LNCaP clone FGC (cell line): ENCODE data around the gene RINT1.
"Not testable (repeated sequence)": the region's sequence is repeated elsewhere in the genome, so short reads cannot be mapped to it uniquely, and the experiment has no call there.

Experiments used
- DNase-seq: peaks from one replicate; pipeline ENCODE4 v3.0.0-alpha.2; 2011; ENCODE audit warnings: low read depth
- H3K4me3 ChIP-seq: 2 replicates; pipeline ENCODE4 v1.5.1; 2011; ENCODE audit warnings: mild to moderate bottlenecking, low read depth, low read length, control low read depth
- TF ChIP-seq, protein P1 (sequence below): IDR thresholded peaks from 2 replicates; pipeline ENCODE4 v1.5.1; 2012; ENCODE audit warnings: mild to moderate bottlenecking; ENCODE audit not compliant: control insufficient read depth, insufficient read depth; ENCODE audit errors: extremely low read depth

The RINT1 gene

DNA sequence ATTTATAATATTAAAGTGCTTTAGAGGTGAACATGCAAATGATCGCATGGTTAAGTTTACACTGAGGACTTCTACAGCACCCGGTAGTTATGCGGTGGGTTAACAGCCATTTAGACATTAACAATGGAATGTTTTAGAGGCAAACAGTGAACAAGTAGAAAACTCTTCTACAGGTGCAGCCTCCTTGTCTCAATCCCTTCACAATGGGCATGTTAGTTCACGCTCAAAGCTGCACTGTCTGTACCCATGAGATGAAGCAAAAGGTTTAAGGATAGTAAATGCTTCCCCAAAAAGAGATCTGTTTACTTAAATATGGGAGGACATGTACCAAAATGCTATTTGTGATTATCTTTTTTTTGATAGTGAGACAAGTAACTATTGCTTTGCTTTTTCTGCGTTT, 35.0 kb upstream of the RINT1 start:
- DNase-seq = no peak
- H3K4me3 ChIP-seq = no peak overlapping the region
- TF ChIP-seq, protein P1, sequence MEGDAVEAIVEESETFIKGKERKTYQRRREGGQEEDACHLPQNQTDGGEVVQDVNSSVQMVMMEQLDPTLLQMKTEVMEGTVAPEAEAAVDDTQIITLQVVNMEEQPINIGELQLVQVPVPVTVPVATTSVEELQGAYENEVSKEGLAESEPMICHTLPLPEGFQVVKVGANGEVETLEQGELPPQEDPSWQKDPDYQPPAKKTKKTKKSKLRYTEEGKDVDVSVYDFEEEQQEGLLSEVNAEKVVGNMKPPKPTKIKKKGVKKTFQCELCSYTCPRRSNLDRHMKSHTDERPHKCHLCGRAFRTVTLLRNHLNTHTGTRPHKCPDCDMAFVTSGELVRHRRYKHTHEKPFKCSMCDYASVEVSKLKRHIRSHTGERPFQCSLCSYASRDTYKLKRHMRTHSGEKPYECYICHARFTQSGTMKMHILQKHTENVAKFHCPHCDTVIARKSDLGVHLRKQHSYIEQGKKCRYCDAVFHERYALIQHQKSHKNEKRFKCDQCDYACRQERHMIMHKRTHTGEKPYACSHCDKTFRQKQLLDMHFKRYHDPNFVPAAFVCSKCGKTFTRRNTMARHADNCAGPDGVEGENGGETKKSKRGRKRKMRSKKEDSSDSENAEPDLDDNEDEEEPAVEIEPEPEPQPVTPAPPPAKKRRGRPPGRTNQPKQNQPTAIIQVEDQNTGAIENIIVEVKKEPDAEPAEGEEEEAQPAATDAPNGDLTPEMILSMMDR = no peak

DNA sequence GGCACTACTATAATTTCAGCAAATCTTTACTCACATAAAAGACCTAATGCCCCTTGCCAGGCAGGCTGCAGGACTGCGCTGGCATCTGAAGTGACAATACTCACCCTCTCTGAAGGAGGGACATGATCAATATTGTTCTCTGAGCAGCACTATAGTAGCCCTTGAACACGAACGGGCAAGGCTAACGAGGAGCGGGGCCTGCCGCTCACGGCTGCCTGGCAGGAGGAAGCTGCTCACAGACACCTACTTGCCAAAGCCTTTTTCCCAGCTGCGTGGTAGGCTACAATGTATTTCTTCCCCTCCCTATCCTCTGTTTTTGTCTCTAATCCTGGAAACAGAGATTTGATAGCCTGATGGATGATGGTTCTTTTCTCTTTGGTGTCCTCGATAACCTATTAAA, 29.8 kb upstream of the RINT1 start:
- DNase-seq = no peak
- TF ChIP-seq, protein P1 = no peak
- no peak overlapping the region for H3K4me3 ChIP-seq

DNA sequence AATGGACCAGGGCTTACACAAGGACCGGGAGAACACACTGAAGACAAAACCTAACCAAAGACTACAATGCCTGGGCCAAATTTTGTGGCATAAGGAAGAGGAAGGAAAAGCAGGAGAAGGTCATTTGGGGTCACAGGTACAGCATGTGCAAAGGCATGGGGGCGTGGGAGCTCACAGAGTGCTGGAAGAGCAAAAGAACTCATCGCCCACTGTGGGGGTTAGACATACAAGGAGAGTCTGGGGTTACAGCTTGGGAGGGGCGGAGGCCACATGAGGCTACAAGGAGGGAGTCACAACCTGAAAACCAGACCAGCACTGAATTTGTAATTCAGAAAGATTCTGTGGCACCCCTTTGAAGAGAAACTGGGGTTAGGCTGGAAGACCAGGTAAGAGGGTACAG, 19.6 kb upstream of the RINT1 start:
- TF ChIP-seq, protein P1 = no peak
- no peak overlapping the region for H3K4me3 ChIP-seq

DNA sequence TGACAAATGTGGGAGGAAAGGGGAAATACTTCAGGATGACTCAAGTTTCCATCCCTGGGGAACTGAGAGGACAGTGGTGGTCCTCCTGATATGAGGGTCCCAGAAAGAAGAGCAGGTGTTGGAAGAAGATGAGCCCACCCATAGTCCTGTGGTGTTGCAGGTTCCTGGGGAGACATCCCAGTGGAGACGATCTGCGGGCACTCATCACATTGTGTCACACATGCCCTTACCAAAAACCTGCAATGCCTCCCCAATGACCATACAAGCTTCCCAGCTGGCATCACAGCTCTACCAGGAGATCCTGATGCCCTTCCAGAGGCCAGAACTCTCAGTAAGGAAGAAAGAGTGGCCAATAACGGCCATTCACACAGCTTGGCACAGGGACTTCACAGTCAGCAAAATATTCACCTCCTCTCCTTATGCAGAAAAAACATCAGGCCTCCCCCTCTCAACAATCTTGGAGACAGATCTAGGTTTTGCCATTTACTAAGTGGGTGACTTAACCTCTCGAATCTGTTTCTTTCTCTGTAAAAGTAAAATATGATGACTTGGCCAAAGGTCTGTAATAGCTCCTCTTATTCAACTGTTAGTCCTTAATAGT, 19.0 kb upstream of the RINT1 start:
- no peak overlapping the region for H3K4me3 ChIP-seq
- TF ChIP-seq, protein P1 = no peak
- DNase-seq = no peak

More for the DNA sequence above, 19.6 kb upstream of the RINT1 start:
- DNase-seq = peak; percentile 14

DNA sequence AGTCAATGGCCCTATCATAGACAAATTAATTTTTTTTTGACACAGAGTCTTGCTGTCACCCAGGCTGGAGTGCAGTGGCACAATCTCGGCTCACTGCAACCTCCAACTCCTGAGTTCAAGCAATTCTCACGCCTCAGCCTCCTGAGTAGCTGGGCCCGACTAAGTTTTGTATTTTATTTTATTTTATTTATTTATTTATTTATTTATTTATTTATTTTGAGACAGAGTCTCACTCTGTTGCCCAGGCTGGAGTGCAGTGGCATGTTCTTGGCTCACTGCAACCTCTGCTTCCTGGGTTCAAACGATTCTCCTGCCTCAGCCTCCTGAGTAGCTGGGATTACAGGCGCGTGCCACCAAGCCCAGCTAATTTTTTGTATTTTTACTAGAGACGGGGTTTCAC, 16.4 kb upstream of the RINT1 start:
- DNase-seq, H3K4me3 ChIP-seq: not testable (repeated sequence)

DNA sequence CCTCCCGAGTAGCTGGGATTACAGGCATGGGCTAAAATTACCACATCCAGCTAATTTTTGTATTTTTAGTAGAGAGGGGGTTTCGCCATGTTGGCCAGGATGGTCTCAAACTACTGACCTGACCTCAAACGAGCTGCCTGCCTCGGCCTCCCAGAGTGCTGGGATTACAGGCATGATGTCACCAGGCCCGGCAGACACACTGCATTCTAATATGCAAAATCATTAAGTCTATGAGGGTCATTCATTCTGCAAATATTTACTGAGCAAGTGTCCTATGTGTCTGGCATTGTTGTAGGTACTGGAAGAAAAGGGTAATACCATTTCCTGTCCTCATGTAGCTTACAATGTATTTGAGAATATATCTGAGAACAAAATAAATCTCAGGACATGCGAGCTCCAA, 12.6 kb upstream of the RINT1 start:
- H3K4me3 ChIP-seq = no peak overlapping the region
- no peak for DNase-seq
- TF ChIP-seq, protein P1 = no peak

DNA sequence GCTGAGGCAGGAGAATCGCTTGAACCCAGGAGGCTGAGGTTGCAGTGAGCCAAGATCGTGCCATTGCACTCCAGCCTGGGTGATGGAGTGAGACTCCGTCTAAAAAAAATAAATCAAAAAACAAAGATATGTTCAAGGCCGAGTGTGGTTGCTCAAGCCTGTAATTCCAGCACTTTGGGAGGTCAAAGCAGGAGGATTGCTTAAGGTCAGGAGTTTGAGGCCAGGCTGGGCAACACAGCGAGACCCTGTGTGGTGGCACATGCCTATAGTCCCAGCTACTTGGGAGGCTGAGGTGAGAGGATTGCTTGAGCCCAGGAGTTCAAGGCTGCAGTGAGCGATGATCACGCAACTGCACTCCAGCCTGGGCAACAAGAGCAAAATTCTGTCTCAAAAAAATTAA, 11.4 kb upstream of the RINT1 start:
- DNase-seq = not testable (repeated sequence)
- peak overlapping the region; percentile 88 for H3K4me3 ChIP-seq

DNA sequence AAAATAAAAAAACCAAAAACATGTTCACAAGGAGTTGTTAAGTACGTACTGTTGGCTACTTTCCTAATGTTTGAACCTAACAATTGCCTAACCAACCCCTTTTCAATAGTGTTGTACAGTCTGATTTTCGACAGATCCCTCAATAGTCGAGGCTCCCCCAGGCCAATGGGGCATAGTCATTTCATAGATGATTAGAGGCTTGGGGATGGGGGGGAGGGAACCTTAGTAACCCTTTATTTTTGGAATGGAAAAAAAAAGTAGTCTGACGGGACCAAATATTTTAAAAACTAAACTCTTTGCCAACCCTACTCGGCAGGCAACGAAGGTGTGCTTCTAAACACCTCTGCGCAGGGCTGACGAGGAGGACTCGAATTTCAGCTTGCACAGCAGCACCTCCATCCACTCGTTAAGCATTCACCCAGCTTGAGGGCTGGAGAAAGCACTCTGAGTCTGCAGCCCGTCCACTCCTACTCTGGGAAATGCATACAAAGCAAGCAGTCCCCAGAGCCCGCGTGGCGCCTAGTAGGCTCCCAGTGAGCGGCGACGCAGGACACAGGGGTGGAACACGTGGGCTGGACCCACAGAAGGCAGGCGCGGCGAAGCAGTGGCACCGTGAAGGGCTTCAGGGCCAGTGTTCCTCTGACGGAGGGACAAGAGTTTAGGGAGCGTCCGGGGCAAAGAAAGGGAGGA, 10.8 kb upstream of the RINT1 start:
- TF ChIP-seq, protein P1 = no peak
- peak overlapping the region; percentile 88 for H3K4me3 ChIP-seq
- peak; percentile 46 for DNase-seq
